ENCODE measurements around the gene CCDC61. TPM values are rescaled to one million over a fixed set of nuclear protein-coding genes. Genes with fewer than 3 reads are reported as not detected.

CCDC61 gene
- total RNA-seq, 3 donors from 2014 or later (not counting 1 experiment from before 2014, with no cell fraction given): 10.6 to 16.9 (median 14.6) TPM

- Histone ChIP-seq H3K27ac (ENCODE audit: low read length) (no peak overlapping the region), H3K9me3 (ENCODE audit: control insufficient read depth, insufficient read depth, low read length) (no peaks in the 10 kb centered on the region), H3K36me3 (ENCODE audit: control insufficient read depth, insufficient read depth, low read length) (no peaks in the 10 kb centered on the region), H3K4me3 (ENCODE audit: low read length) (no peak overlapping the region), H3K27me3 (ENCODE audit: control insufficient read depth, insufficient read depth, low read length) (peaks cover 5% of the 10 kb centered on the region), H3K4me1 (ENCODE audit: control insufficient read depth, insufficient read depth, low read length) (peaks cover 2% of the 10 kb centered on the region)
- Mint-ChIP-seq H3K4me1 (peaks cover 5 to 13% of the 10 kb centered on the region in 2 donors), H3K27me3 (ENCODE audit: low read depth in 2 of 2) (peaks cover 32 to 34% of the 10 kb centered on the region in 2 donors), H3K27ac (no peak overlapping the region), H3K9me3 (no peaks in the 10 kb centered on the region), H3K36me3 (no peaks in the 10 kb centered on the region), H3K4me3 (no peak overlapping the region)
- DNase-seq (no peak), ATAC-seq (no peak)
- TF ChIP-seq CTCF (IDR thresholded peaks at IDR 0.05): no peak
- 89% methylated on average over 8 of the region's 12 CpGs for WGBS (ENCODE audit: insufficient coverage)
- intact Hi-C loops (cut with micrococcal nuclease): no loop called here
Measured at GRCh38 chr19:46030812-46031550, 35.7 kb downstream of the CCDC61 start.

GRCh38 chr19:46031781-46032596, 36.7 kb downstream of the CCDC61 start:
- Histone ChIP-seq H3K4me3 (ENCODE audit: low read length) (no peak overlapping the region), H3K9me3 (ENCODE audit: control insufficient read depth, insufficient read depth, low read length) (no peaks in the 10 kb centered on the region), H3K27ac (ENCODE audit: low read length) (no peak overlapping the region), H3K4me1 (ENCODE audit: control insufficient read depth, insufficient read depth, low read length) (peaks cover 2% of the 10 kb centered on the region), H3K36me3 (ENCODE audit: control insufficient read depth, insufficient read depth, low read length) (no peaks in the 10 kb centered on the region), H3K27me3 (ENCODE audit: control insufficient read depth, insufficient read depth, low read length) (peaks cover 5% of the 10 kb centered on the region)
- ATAC-seq (no peak), DNase-seq (no peak)
- no peak for TF ChIP-seq CTCF (IDR thresholded peaks at IDR 0.05)
- Mint-ChIP-seq H3K36me3 (no peaks in the 10 kb centered on the region), H3K27ac (no peak overlapping the region), H3K4me1 (peaks cover 5% of the 10 kb centered on the region in 2 donors), H3K4me3 (no peak overlapping the region), H3K9me3 (no peaks in the 10 kb centered on the region), H3K27me3 (ENCODE audit: low read depth in 2 of 2) (peaks cover 29 to 30% of the 10 kb centered on the region in 2 donors)
- 89% methylated on average over 5 of the region's 5 CpGs for WGBS (ENCODE audit: insufficient coverage)
- intact Hi-C loops (cut with micrococcal nuclease): no loop called here

GRCh38 chr19:46032597-46033025, 37.3 kb downstream of the CCDC61 start:
- Mint-ChIP-seq H3K4me1 (peaks cover 5% of the 10 kb centered on the region in 2 donors), H3K27ac (no peak overlapping the region), H3K27me3 (ENCODE audit: low read depth in 2 of 2) (peaks cover 30 to 31% of the 10 kb centered on the region in 2 donors), H3K9me3 (no peaks in the 10 kb centered on the region), H3K36me3 (no peaks in the 10 kb centered on the region), H3K4me3 (no peak overlapping the region)
- no peak for DNase-seq
- intact Hi-C loops (cut with micrococcal nuclease): no loop called here
- peaks cover 2% of the 10 kb centered on the region for H3K4me1 ChIP-seq (ENCODE audit: control insufficient read depth, insufficient read depth, low read length)
- H3K27me3 ChIP-seq (ENCODE audit: control insufficient read depth, insufficient read depth, low read length): peaks cover 5% of the 10 kb centered on the region
- H3K27ac ChIP-seq (ENCODE audit: low read length): no peak overlapping the region
- H3K9me3 ChIP-seq (ENCODE audit: control insufficient read depth, insufficient read depth, low read length): no peaks in the 10 kb centered on the region
- H3K4me3 ChIP-seq (ENCODE audit: low read length): no peak overlapping the region
- TF ChIP-seq CTCF (IDR thresholded peaks at IDR 0.05): no peak
- 88% methylated on average over 3 of the region's 3 CpGs for WGBS (ENCODE audit: insufficient coverage)
- no peaks in the 10 kb centered on the region for H3K36me3 ChIP-seq (ENCODE audit: control insufficient read depth, insufficient read depth, low read length)
- no peak for ATAC-seq

All from natural killer cell (primary cell).